HEK293 (cell line): Measurements from ENCODE around the gene GCDH.
A peak's percentile ranks its signal among the peaks of the same experiment; 100 is the strongest.

Source experiments
- CTCF ChIA-PET: fragments of 350-600 bp; formaldehyde crosslinking; extraction: SDS; loops from one replicate; lab custom pipeline; 2021; ENCODE audit warnings: antibody characterized with exemption; lab: Yijun Ruan, JAX
- POLR2A ChIA-PET: fragments of 300-600 bp; formaldehyde crosslinking; extraction: SDS; loops from one replicate; lab custom pipeline; 2020; ENCODE audit warnings: antibody characterized with exemption, inconsistent platforms; lab: Yijun Ruan, JAX
- H3K27ac ChIP-seq: fragments of 200-500 bp; sonication (Bioruptor generic); 2 replicates; pipeline ENCODE4 v1.5.1; 2014; ENCODE audit warnings: low read depth, low read length, control low read depth, inconsistent platforms; ENCODE audit errors: extremely low read depth
- H3K36me3 ChIP-seq, 2 experiments: fragments of 200-500 bp in 1 of 2; sonication (Bioruptor generic) in 1 of 2; 1 replicate in 1 of 2; 2 replicates in 1 of 2; pipeline ENCODE4 v1.5.1; 2014 to 2017; ENCODE audit warnings: inconsistent platforms in 2 of 2, low read length in 2 of 2; ENCODE audit not compliant: control insufficient read depth in 2 of 2, insufficient read depth in 1 of 2
- H3K4me1 ChIP-seq: fragments of 200-500 bp; sonication (Bioruptor generic); 2 replicates; pipeline ENCODE4 v1.5.1; 2014; ENCODE audit warnings: mild to moderate bottlenecking, low read length, inconsistent platforms; ENCODE audit not compliant: control insufficient read depth, insufficient read depth
- H3K4me3 ChIP-seq: 2 replicates; pipeline ENCODE4 v1.5.1; 2011; ENCODE audit warnings: low read depth, mild to moderate bottlenecking, control low read depth, low read length, moderate library complexity
- H3K9me3 ChIP-seq: fragments of 200-500 bp; sonication (Bioruptor generic); 2 replicates; pipeline ENCODE4 v1.5.1; 2014; ENCODE audit warnings: low read depth, low read length, inconsistent platforms; ENCODE audit not compliant: control insufficient read depth, insufficient read depth
- KLF16 ChIP-seq: fragments of 450-650 bp; formaldehyde crosslinking; IDR thresholded peaks from 2 replicates; pipeline ENCODE4 v1.5.1; 2017; ENCODE audit warnings: missing biosample characterization, missing genetic modification characterization
- KLF8 ChIP-seq: fragments of 450-650 bp; formaldehyde crosslinking; IDR thresholded peaks from 2 replicates; pipeline ENCODE4 v1.5.1; 2016; ENCODE audit warnings: missing biosample characterization, missing genetic modification characterization
- KLF9 ChIP-seq: fragments of 450-650 bp; formaldehyde crosslinking; IDR thresholded peaks from 2 replicates; pipeline ENCODE4 v1.5.1; 2016; ENCODE audit warnings: missing biosample characterization, missing genetic modification characterization, low read depth
- MYNN ChIP-seq: fragments of 450-650 bp; formaldehyde crosslinking; IDR thresholded peaks from 2 replicates; pipeline ENCODE4 v1.5.1; 2016; ENCODE audit warnings: missing biosample characterization, missing genetic modification characterization, borderline replicate concordance
- SP2 ChIP-seq: fragments of 450-650 bp; formaldehyde crosslinking; IDR thresholded peaks from 2 replicates; pipeline ENCODE4 v1.5.1; 2016; ENCODE audit warnings: missing biosample characterization, missing genetic modification characterization
- SP3 ChIP-seq: fragments of 450-650 bp; formaldehyde crosslinking; IDR thresholded peaks from 2 replicates; pipeline ENCODE4 v1.5.1; 2016; ENCODE audit warnings: missing biosample characterization, missing genetic modification characterization
- TCF7L2 ChIP-seq: IDR thresholded peaks from 2 replicates; pipeline ENCODE4 v1.6.1; 2011; ENCODE audit warnings: low read depth, mild to moderate bottlenecking, inconsistent platforms, low read length, moderate library complexity, borderline replicate concordance
- ZBTB20 ChIP-seq: fragments of 450-650 bp; formaldehyde crosslinking; IDR thresholded peaks from 2 replicates; pipeline ENCODE4 v1.5.1; 2016; ENCODE audit warnings: missing biosample characterization, missing genetic modification characterization
- ZBTB44 ChIP-seq: fragments of 450-650 bp; IDR thresholded peaks from 2 replicates; pipeline ENCODE4 v1.5.1; 2018; ENCODE audit warnings: missing biosample characterization, mild to moderate bottlenecking, missing genetic modification characterization
- ZNF112 ChIP-seq: fragments of 450-650 bp; formaldehyde crosslinking; IDR thresholded peaks from 2 replicates; pipeline ENCODE4 v1.5.0; 2017; ENCODE audit warnings: missing biosample characterization, missing genetic modification characterization
- ZNF2 ChIP-seq: fragments of 450-650 bp; formaldehyde crosslinking; IDR thresholded peaks from 2 replicates; pipeline ENCODE4 v1.5.1; 2016; ENCODE audit warnings: missing biosample characterization, missing genetic modification characterization
- ZNF221 ChIP-seq: fragments of 450-650 bp; formaldehyde crosslinking; IDR thresholded peaks from 2 replicates; pipeline ENCODE4 v1.5.1; 2017; ENCODE audit warnings: missing biosample characterization, missing genetic modification characterization, borderline replicate concordance
- ZNF514 ChIP-seq: fragments of 450-650 bp; formaldehyde crosslinking; IDR thresholded peaks from 2 replicates; pipeline ENCODE4 v1.5.1; 2016; ENCODE audit warnings: missing biosample characterization, missing genetic modification characterization
- ZNF596 ChIP-seq: fragments of 450-650 bp; IDR thresholded peaks from 2 replicates; pipeline ENCODE4 v1.5.0; 2018; ENCODE audit warnings: missing biosample characterization, mild to moderate bottlenecking, missing genetic modification characterization, moderate library complexity
- ZNF621 ChIP-seq: fragments of 450-650 bp; formaldehyde crosslinking; IDR thresholded peaks from 2 replicates; pipeline ENCODE4 v1.5.1; 2017; ENCODE audit warnings: missing biosample characterization, missing genetic modification characterization
- ZNF623 ChIP-seq: fragments of 450-650 bp; formaldehyde crosslinking; IDR thresholded peaks from 2 replicates; pipeline ENCODE4 v1.5.1; 2016; ENCODE audit warnings: missing biosample characterization, missing genetic modification characterization
- ZNF747 ChIP-seq: fragments of 450-650 bp; formaldehyde crosslinking; IDR thresholded peaks from 2 replicates; pipeline ENCODE4 v1.5.1; 2016; ENCODE audit warnings: missing biosample characterization, missing genetic modification characterization
- TF ChIP-seq, protein P1 (sequence below): fragments of 450-650 bp; formaldehyde crosslinking; IDR thresholded peaks from 2 replicates; pipeline ENCODE4 v1.5.1; 2016; ENCODE audit warnings: missing biosample characterization, missing genetic modification characterization
- TF ChIP-seq, protein P2 (sequence below): fragments of 450-650 bp; IDR thresholded peaks from 2 replicates; pipeline ENCODE4 v1.5.1; 2018; ENCODE audit warnings: missing biosample characterization, missing genetic modification characterization
- TF ChIP-seq, protein P3 (sequence below): fragments of 450-650 bp; formaldehyde crosslinking; IDR thresholded peaks from 2 replicates; pipeline ENCODE4 v1.5.1; 2016; ENCODE audit warnings: missing biosample characterization, missing genetic modification characterization
- TF ChIP-seq, protein P4 (sequence below): fragments of 450-650 bp; formaldehyde crosslinking; IDR thresholded peaks from 2 replicates; pipeline ENCODE4 v1.5.1; 2016; ENCODE audit warnings: missing biosample characterization, missing genetic modification characterization

The GCDH gene

GRCh38 chr19:12872941-12873890 is 17.7 kb upstream of the GCDH start:
- POLR2A ChIA-PET = interaction anchor here (0.6 to 2.7 kb wide), 5 partner anchors 8 to 60 kb away, joined by 3 to 21 read pairs (median 5); partner anchors contain the start of genes DNASE2, FARSA and GCDH
- H3K27ac ChIP-seq = no peak overlapping the region
- no peaks in the 10 kb centered on the region for H3K9me3 ChIP-seq
- H3K4me1 ChIP-seq = no peaks in the 10 kb centered on the region
- no peak overlapping the region for H3K4me3 ChIP-seq
- peaks cover 0 to 37% of the 10 kb centered on the region in 2 experiments; a peak in 2 of 3 replicates for H3K36me3 ChIP-seq
- CTCF ChIA-PET = interaction anchor here (0.6 to 1.2 kb wide), 7 partner anchors 8 to 952 kb away, joined by 3 to 5 read pairs (median 4); partner anchors contain the start of gene DNASE2
- peak; percentile 47; the same call in 1 of the 2 replicates for TF ChIP-seq KLF9
- TF ChIP-seq ZNF623 (tag by site-specific recombination) = no peak
- peak; percentile 61 for TF ChIP-seq SP2 (tag by site-specific recombination)
- peak; percentile 11; the same call in 1 of the 2 replicates for TF ChIP-seq KLF16 (tag by site-specific recombination)
- TF ChIP-seq KLF8 (tag by site-specific recombination) = peak; percentile 46; the same call in 1 of the 2 replicates
- TF ChIP-seq ZNF747 (tag by site-specific recombination) = no peak
- TF ChIP-seq, protein P1, sequence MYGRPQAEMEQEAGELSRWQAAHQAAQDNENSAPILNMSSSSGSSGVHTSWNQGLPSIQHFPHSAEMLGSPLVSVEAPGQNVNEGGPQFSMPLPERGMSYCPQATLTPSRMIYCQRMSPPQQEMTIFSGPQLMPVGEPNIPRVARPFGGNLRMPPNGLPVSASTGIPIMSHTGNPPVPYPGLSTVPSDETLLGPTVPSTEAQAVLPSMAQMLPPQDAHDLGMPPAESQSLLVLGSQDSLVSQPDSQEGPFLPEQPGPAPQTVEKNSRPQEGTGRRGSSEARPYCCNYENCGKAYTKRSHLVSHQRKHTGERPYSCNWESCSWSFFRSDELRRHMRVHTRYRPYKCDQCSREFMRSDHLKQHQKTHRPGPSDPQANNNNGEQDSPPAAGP = no peak
- TF ChIP-seq SP3 (tag by site-specific recombination) = peak; percentile 74

- H3K36me3 ChIP-seq = peaks cover 0 to 38% of the 10 kb centered on the region in 2 experiments; a peak in 2 of 3 replicates
- no peaks in the 10 kb centered on the region for H3K9me3 ChIP-seq
- H3K4me3 ChIP-seq = no peak overlapping the region
- CTCF ChIA-PET = interaction anchor here (0.6 to 1.2 kb wide), 2 partner anchors 11 to 176 kb away, joined by 3 to 5 read pairs; no protein-coding TSS in a partner anchor
- H3K27ac ChIP-seq = no peak overlapping the region
- no peak for TF ChIP-seq ZNF112 (tag by site-specific recombination)
- TF ChIP-seq, protein P2, sequence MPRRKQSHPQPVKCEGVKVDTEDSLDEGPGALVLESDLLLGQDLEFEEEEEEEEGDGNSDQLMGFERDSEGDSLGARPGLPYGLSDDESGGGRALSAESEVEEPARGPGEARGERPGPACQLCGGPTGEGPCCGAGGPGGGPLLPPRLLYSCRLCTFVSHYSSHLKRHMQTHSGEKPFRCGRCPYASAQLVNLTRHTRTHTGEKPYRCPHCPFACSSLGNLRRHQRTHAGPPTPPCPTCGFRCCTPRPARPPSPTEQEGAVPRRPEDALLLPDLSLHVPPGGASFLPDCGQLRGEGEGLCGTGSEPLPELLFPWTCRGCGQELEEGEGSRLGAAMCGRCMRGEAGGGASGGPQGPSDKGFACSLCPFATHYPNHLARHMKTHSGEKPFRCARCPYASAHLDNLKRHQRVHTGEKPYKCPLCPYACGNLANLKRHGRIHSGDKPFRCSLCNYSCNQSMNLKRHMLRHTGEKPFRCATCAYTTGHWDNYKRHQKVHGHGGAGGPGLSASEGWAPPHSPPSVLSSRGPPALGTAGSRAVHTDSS (tag by site-specific recombination) = no peak
- TF ChIP-seq MYNN (tag by site-specific recombination) = no peak
- TF ChIP-seq ZNF514 (tag by site-specific recombination) = no peak
- no peak for TF ChIP-seq TCF7L2
- TF ChIP-seq ZNF2 (tag by site-specific recombination) = no peak
- H3K4me1 ChIP-seq = no peaks in the 10 kb centered on the region
- POLR2A ChIA-PET = interaction anchor here (2.7 kb wide), 1 partner anchor 7 kb away, joined by 21 read pairs; the partner anchor contains the start of gene DNASE2
Measured at GRCh38 chr19:12873891-12874745, 16.8 kb upstream of the GCDH start.

DNA sequence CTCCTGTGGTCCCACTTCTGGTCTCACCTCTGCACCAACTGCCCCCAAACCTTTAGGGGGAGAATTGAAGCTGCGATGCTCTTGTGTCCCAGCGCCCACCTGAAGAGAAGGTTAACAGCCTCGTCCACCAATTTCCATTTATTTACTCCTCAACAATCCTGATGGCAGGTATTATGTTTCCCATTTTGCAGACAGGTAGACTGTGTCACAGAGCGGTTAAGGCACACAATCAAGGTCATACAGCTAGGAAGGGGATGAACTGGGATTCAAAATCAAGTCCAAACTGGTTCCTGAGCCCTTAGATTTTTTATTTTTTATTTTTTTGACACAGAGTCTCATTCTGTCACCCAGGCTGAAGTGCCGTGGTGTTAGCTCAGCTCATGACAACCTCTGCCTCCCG is 15.9 kb upstream of the GCDH start:
- CTCF ChIA-PET = no interaction called here
- peaks cover 0 to 37% of the 10 kb centered on the region in 2 experiments; a peak in 2 of 3 replicates for H3K36me3 ChIP-seq
- no peaks in the 10 kb centered on the region for H3K9me3 ChIP-seq
- H3K4me3 ChIP-seq = no peak overlapping the region
- POLR2A ChIA-PET = interaction anchor here (1.0 kb wide), 1 partner anchor 10 kb away, joined by 3 read pairs; no protein-coding TSS in a partner anchor
- H3K27ac ChIP-seq = no peak overlapping the region
- no peaks in the 10 kb centered on the region for H3K4me1 ChIP-seq
- TF ChIP-seq ZNF596 = no peak
- no peak for TF ChIP-seq ZNF621 (tag by site-specific recombination)
- TF ChIP-seq, protein P3, sequence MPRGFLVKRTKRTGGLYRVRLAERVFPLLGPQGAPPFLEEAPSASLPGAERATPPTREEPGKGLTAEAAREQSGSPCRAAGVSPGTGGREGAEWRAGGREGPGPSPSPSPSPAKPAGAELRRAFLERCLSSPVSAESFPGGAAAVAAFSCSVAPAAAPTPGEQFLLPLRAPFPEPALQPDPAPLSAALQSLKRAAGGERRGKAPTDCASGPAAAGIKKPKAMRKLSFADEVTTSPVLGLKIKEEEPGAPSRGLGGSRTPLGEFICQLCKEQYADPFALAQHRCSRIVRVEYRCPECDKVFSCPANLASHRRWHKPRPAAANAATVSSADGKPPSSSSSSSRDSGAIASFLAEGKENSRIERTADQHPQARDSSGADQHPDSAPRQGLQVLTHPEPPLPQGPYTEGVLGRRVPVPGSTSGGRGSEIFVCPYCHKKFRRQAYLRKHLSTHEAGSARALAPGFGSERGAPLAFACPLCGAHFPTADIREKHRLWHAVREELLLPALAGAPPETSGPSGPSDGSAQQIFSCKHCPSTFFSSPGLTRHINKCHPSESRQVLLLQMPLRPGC (tag by site-specific recombination) = no peak
- TF ChIP-seq ZNF221 (tag by site-specific recombination) = no peak
- no peak for TF ChIP-seq ZBTB44
- TF ChIP-seq, protein P4, sequence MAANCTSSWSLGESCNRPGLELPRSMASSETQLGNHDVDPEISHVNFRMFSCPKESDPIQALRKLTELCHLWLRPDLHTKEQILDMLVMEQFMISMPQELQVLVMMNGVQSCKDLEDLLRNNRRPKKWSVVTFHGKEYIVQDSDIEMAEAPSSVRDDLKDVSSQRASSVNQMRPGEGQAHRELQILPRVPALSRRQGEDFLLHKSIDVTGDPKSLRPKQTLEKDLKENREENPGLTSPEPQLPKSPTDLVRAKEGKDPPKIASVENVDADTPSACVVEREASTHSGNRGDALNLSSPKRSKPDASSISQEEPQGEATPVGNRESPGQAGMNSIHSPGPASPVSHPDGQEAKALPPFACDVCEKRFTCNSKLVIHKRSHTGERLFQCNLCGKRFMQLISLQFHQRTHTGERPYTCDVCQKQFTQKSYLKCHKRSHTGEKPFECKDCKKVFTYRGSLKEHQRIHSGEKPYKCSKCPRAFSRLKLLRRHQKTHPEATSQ (tag by site-specific recombination) = no peak
- TF ChIP-seq ZBTB20 = no peak
